Pulmonary artery endothelial cell (primary cell): ENCODE data around the gene VWF. TPM values are rescaled to one million over a fixed set of nuclear protein-coding genes. Genes with fewer than 3 reads are reported as not detected.
A peak's percentile ranks its signal among the peaks of the same experiment; 100 is the strongest.

Source experiments
- DNase-seq: peaks from one replicate; pipeline ENCODE4 v3.0.0-alpha.2; 2011; ENCODE audit warnings: low read depth, low spot score
- total RNA-seq: library from RNA; depleted of rRNA; stranded (reverse); fragments of >200 nt; gene quantifications from 2 replicates; pipeline ENCODE4 v1.2.3, GENCODE V29; 2014

The VWF gene
- total RNA-seq, 1 donor from 2014 or later, result 577 TPM

DNA sequence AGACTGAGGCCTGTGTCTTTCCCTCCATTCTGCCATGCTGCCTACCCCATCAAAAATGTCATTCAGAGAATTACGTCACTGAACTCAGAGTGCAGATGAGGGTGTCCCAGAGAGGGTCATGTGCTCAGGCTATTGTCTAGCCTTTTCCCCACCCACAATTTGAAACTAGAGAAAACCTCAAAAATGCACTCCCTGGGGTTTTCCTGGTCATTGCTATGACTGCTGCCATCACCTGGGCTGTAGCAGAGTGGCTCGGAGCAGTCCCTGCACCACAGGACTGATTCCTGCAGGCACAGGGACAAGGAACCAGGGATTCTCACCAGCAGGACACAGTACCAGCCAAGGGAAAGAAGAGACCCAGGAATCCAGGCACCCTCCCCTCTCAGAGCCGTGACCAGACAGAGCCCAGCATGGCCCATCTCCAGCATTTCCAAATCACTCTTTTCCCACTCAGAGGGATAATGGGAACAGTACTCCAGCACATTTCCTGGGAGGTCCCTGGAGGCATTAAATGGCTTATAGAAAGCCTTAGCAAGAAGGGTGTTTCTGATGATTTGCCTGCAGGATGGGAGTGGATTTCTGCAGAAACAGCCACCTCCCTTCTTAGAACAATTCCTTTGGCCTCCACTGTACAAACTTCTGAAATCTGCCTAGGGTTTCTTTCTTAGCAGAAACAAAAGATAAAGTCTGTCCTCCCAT is 45.9 kb downstream of the VWF start:
- DNase-seq, result no peak

DNA sequence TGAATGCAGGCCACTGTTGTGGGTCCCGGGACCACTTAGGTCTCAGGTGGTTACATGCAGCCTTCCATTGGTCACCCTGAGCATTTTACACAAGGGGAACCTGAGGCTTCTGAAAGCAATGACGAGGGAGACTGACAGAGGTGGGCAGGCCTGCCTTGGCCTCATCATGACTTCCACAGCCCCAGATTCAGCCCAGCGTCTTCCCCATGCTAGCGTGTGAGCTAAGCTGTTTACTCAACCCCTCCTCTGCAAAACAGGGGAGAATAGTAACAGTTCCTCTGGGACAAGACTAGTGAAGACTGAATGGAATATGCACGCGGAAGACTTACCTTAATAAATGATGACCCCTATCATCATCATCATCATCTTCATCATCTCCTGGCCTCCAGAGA is 46.8 kb downstream of the VWF start:
- DNase-seq, result no peak

DNA sequence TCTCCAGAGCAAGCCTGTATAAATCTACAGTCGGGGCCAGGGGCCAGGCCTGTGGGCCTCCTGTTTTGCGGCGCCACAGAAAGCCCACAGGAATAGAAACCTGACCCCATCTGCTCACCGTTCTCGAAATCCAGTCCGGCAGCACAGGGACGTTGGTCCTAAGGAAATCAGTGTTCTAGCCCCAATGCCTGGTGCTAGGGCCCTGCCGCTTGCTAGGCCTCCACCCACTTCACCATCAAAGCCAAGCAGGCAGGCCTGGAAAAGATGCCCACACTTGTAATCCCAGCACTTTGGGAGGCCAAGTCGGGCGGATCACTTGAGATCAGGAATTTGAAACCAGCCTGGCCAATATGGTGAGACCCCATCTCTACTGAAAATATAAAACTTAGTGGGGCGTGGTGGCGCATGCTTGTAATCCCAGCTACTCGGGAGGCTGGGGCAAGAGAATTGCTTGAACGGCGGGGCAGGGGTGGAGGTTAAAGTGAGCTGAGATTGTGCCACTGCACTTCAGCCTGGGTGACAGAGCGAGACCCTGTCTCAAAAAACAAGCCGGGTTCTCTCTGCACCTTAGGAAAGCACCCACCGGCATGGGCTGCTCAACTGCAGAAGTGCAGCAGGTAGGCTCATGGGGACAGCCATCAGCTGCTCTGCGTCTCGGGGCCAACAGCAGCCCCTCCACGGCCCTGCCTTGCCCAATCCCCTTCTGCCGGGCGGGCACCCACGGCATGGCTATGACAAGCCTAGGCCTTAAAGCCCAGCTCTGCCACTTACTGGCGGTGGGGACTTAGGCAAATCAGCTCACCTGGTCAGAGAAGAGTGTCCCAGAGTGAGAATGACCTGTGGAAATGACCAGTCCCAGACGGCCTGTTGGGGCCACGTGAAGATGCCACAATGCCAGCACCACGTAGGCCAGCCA is 47.4 kb downstream of the VWF start:
- DNase-seq, result no peak

DNA sequence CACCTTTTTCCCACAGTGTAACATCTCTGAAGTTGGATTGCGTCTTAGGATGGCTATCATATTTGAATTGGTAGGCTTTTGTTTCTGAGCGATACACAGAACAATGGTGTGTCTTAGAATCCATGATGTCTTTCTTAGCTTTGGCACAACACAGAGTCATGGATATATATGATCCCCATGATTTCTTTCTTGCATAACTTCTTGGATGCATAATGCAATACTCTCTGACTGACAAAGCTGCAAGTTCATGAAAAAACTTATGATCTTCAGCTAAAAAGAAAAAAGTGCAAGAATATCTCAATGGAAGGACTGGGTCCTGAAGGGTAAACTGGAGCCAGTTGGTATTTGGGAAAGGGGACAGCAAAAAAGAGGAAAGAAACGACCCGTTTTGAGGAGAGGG is 48.1 kb downstream of the VWF start:
- no peak for DNase-seq

DNA sequence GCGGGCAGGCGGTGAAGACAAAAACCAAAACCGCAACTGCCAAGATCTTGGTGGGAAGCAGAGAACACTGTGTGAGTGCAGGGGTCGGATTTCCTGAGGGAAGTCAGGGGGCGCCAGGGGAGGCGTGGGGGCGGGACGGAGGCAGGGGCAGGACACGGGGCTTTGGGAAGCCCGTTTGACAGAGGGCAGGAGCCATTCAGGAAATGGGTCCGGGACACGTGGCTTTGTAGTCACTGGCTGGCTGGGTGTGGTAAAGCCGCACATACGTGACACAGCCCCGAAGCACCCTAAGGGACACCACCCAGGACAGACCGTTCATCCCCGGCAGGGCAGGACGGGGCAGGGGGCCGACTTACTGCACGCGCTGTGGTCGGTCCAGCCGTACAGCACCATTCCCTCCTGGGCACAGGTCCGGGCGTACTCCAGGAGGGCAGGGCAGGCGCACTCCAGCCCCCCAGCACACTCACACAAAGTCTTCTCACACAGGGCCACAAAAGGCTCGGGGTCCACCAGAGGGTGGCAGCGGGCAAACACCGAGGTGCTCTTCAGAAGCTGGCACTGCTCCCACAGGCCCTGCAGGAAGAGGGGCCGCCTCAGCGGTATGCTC is 49.4 kb downstream of the VWF start:
- no peak for DNase-seq

DNA sequence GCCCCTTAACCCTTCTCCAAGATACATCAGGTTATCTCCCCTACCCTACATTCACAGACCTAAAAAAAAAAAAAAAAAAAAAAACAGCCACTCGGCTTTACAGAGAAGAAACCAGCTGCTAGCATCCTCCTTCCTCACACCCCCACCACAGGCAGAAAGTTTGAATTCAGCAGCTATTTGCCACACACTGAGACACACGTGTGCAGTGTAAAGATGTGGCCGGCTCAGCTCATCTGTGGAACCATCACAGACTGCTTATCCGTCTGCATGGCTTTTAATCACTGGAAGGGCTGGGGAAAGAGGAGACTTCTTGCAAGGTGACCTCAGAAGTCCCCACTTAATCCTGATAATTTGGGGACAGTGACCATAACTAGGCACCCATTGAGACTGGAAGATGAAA is 50.0 kb downstream of the VWF start:
- no peak for DNase-seq

DNA sequence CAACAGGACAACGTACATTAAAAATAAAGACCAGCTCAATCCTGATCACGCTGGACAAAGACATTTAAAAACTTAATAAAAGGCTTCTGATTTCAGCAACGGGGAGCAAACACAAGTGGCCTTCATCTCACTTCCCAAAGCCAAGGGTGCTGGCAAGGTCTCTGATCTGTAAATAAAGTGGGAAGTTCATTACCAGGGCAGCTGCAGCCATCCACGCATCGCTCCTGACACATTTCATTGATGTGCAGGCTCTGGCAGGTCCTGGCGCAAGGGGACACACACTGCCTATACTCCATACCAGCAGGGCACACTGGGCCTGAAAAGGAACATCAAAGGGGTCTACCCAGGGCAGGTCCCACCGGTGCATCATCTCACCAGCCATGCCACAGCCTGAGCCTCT is 51.0 kb downstream of the VWF start:
- no peak for DNase-seq

DNA sequence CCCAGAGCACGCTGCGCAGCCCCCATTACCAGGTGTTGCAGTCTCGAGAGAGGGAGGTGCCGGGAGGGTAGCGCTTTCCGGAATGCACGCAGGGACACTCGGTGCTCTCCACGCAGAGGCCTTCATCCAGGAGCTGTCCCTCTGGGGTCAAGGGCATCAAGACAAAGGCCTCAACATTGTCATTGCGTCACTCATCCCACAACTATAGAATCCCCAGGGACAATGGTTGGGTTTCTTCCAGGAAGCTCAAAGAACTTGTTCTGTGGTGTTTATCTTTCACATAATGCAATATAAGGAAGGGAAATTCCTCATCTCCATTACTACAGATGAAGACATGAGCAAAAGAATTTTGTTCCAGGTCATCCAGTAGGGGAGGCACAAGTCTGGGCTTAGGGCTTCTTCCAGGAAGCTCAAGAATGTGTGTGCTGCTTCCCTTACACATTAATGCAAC is 52.1 kb downstream of the VWF start:
- DNase-seq, result peak; percentile 86

DNA sequence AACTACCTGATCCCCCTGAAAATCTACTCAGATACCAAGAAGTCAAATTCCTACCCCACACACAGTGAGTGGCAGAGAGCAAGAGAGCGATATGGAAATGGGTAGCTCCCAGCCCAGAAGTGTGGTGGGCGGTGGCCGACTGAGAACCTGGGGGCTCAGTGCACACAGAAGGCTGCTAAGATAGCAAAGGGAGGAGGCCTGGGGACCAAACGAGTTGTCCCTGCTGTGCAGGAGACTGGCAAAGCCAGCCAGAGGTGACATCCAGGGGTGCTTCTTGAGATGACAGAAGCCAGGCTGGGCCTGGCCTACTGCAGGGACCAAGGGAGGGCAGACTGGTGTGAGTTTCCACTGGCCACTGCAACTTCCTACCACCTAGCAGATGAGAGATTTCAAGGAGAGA is 52.9 kb downstream of the VWF start:
- DNase-seq, result no peak

DNA sequence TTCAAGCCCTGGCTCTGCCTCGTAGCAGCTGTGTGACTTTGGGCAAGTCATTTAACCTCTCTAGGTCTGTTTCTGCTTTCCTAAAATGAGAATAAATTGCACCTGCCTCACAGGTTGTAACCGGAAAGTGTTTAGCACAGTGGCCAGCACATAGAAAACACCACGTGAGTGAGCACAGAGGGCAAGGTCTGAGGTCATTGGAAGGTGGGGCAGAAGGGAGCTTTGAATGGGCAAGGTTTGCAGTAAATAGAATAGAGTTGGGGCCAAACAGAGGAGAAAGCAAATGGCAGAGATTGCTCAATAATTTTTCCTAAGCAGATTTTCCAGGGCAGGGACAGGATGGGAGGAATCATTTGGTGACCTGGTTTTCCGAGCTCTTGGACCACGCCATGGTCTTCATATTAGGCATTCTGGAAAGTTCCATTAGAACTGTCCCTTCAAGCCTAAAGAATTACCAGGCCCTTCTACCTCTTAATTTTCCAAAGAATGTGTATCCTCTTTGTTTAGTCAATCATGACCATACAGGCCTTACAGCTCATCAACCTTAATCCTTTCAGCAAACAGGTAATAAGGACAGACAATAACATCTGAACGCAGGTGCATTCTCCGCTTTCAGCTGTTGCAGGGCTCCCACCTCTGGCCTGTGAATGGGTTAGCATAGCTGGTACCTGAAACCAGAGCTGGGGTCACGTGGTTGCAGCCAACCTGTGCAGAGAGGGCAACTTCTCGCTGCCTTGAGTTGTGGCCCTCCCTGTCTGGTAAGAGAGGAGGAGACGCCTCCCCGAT is 53.8 kb downstream of the VWF start:
- DNase-seq, result no peak

DNA sequence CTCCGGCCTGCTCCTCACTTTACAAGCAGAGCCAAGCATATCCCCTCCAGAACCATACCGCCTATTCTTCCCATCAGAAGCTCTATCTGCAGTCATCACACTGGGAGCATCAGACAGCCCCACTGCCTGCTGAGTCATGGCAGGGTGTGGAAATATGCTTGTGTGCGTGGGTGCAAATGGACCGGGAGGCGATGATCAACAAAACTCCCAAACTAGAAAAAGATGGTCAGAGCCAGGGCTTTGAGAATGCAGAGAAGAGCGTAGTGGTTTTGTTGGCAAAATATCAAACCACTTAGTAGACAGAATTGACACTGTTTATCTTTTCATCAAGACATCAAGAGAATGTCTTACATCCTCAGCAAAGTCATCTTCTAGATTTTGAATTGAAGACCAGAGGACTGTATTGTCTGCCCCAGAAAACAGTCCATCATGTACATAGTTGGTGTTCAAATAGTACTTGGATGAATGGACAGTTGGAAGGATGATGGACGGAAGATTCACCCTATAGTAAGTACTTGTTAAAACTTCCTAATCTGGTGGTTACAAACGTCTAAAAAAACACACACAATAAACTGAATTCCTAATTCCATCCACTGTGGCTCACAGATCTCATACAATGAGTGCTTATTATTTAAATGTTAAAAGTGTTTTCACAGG is 54.9 kb downstream of the VWF start:
- no peak for DNase-seq

DNA sequence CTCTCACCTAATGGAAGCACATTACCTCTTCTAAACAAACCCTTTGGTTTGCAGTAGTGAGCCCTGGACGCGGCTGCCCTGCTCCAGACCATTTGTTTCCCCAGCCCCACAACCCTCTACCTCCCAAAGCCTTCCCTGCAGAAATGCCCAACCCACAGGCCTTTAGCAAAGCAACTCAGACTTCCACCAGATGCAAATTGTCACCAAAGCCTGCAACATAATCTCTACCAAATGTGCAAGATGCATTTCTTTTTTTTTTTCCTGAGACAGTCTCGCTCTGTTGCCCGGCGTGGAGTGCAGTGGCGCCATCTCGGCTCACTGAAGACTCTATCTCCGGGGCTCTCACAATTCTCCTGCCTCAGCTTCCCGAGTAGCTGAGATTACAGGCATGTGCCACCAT is 56.2 kb downstream of the VWF start:
- DNase-seq, result no peak

DNA sequence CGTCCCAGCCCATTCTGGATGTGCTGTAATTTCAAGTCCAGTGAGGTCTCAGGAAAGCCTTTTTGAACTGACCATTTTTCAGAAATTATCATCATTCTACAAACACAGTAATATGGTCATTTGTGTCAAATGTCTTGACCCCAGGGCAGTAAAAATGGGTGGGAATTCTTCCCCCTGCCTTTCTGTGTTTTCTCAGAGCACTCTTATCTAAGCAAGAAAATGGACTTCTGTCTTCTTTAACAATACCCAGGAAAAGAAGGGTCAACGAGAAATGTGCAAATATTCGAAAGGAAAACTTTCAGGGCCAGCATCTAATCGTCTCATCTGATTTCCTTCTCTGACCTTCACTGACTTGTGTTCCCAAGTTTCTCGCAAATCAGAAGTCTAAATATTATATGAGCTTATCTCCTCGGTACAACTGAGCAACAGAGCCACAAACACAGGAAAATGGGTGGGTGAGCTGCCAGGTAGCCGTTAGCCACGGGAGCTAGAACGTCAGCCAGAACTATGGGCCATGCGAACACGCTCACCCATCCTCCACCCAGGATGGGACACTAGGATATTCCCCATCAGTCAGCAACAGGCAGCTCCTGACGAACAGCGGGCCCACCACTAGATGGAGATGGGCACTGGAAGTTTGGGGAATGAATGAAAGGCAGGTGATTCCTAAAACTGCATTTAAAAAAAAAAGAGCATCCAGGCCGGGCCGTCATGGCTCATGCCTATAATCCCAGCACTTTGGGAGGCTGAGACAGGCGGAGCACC is 57.1 kb downstream of the VWF start:
- peak; percentile 90 for DNase-seq

DNA sequence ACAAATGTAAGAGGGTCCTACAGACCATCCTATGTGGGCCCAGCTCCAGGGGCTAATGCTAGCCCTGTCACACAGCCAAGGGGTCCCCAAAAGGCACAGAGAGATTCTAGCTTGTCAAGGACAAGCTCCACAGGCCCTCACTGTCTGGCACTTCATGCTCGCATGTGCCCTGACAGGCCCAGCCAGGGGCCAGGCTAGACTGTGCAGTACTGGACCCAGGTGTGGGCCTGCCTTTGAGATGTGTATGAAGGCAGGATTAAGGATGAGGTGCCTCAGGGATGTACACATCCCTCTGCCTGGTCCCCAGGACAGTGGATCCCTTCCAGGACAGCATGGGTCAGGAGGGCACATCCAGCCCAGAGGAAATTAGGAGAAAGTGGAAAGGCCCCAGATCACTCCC is 57.8 kb downstream of the VWF start:
- DNase-seq, result no peak

DNA sequence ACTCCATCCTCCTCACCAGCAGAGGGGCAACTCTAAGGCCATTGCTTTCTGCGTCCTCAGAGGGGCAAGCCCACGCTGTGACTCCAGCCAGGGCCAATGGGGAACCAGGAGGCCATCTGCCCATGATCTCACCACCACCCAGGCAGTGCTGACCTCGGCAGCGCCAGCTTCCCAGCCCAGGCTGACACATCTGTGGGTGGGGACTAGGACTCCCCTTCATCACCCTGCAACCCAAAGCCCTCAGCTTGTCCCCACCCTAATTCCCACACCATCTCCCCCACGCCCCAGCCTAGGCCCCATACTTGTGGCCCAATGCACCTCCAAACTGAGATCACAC is 58.6 kb downstream of the VWF start:
- DNase-seq, result no peak

DNA sequence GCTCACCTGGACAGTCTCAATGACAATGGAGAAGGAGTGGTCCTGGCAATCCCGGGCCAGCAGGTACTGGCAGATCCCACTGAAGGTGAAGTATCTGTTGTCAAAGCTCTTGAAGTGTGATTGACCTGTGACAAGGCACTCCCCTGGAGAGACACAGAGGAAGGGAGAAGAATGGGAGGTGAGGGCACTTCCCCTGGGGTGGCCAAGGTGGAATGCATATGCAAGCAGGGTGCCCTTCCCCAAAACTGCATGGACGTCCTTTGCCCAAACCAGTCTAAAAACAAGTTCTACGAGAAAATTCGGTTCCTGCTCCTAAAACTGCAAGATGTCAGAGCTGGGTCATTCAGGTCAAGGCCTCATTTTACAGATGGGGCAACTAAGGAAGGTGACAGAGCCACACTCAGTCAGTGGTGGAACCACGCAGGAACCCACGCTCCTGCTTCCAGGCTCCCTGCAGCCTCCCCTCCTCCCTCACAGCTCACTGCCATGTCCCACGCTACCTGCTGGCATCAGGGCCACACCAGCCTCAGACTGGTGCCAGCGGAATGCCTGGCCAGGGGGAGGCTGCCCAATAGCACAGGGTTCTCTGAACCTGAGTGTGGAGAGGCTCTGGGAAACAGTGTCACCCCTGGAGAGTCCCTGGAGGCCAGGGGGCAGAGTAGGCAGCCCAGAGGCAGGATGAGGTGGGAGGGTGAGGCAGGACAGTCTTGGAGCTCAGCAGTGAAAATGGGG is 59.2 kb downstream of the VWF start:
- no peak for DNase-seq

DNA sequence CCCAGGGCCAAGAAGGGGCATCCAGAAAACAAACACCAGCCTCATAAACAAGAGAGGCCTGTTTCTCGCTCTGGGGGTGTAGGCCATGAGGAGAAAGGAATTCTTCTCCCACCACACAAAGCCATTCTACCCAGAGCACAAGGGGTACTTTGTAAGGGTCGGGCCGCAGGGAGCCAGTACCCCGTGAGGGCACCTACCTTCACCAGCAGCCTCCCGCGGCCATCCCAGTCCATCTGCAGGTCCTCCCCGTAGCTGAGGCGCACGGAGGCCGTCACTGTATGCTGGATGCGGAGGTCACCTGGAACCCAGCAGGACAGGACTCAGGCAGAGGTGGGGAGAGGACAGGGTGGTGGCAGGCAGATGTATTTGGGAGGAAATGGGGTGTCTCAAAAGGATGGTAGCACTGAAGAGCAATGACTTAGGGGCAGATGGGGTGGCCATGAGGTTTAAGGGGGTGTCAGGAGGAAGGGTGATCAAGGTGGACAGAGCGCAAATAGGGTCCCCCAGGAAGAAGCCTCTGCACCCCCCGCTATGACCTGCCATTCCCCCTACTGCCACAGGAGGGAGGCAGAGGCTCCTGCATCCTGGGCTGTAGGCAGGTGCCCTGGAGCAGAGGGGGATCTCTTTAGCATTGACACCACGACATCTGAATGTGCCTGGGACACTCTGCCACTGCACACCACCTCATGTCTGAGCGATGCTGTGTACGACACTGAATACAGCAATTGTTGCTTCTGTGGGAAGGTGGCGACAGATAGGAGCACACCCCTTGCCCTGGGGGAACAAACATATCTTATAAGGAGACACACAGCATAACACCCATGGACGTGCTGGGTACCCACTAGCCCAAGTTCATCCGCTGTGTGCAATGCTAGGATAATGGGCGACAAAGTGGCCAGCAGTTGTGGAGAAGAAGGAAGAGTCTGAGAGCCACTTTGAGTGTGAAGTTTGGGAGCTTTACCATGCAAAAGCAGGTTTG is 61.4 kb downstream of the VWF start:
- no peak for DNase-seq

DNA sequence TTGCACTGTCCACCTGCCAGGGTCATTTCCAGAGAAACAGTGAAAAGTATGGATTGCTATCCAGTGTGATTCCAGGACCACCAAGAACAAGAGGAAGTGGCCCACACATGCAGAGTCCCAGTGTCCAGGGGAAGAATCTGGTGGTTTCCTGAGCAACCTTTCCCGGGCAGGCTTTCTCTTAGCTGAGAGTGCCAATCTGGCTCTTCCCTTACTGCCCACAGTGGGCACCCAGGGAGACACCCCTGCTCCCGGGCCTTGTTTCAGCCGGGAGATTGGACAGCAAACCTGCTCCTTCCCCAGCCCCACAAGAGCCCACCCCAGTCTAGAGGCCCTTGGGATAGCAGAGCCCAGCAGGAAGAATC is 62.1 kb downstream of the VWF start:
- no peak for DNase-seq

DNA sequence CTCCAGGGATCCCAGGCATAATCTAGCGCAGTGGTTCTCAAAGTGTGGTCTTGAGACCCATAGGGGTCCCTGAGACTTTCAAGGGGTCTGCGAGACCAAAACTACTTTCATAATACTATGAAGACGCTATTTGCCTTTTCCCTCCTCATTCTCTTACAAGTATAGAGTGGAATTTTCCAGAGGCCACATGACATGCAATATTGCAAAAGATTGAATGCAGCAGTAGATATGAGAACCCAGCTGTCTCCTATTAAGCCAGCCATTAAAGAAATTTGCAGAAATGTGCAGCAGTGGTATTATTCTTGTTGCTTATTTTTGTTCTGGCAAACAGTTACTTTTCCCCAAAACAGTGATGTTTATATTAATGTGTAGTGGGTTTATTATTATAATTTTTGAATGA is 62.8 kb downstream of the VWF start:
- DNase-seq, result no peak
